SK-N-SH treated with all-trans-retinoic acid at 6 μM for 48 hours (cell line): ENCODE measurements around the gene CCR5AS.

Experiments used
- POU6F1 ChIP-seq: fragments of 250-450 bp; sonication (Bioruptor Pico); IDR thresholded peaks from 2 replicates; pipeline ENCODE4 v1.8.0; 2021; ENCODE audit warnings: low read depth, mild to moderate bottlenecking, moderate library complexity, borderline replicate concordance
- RARB ChIP-seq: fragments of 250-450 bp; sonication (Bioruptor Pico); IDR thresholded peaks from 2 replicates; pipeline ENCODE4 v1.8.0; 2021; ENCODE audit warnings: mild to moderate bottlenecking, moderate library complexity
- TCF4 ChIP-seq: fragments of 250-450 bp; sonication (Bioruptor Pico); IDR thresholded peaks from 2 replicates; pipeline ENCODE4 v1.8.0; 2021; ENCODE audit warnings: mild to moderate bottlenecking, moderate library complexity, borderline replicate concordance
- ZNF565 ChIP-seq: fragments of 450-650 bp; formaldehyde crosslinking; conservative IDR thresholded peaks from 2 replicates; pipeline ENCODE4 v1.5.0; 2020; ENCODE audit warnings: low read depth, mild to moderate bottlenecking, moderate library complexity
- ZNF70 ChIP-seq: fragments of 450-650 bp; formaldehyde crosslinking; IDR thresholded peaks from 2 replicates; pipeline ENCODE4 v1.5.0; 2020; ENCODE audit warnings: mild to moderate bottlenecking, moderate library complexity
- TF ChIP-seq, protein P1 (sequence below): fragments of 250-450 bp; sonication (Bioruptor Pico); IDR thresholded peaks from 2 replicates; pipeline ENCODE4 v1.5.0; 2020; ENCODE audit warnings: mild to moderate bottlenecking, moderate library complexity
- TF ChIP-seq, protein P2 (sequence below): fragments of 250-450 bp; sonication (Bioruptor Pico); IDR thresholded peaks from 2 replicates; pipeline ENCODE4 v1.8.0; 2020; ENCODE audit warnings: mild to moderate bottlenecking, moderate library complexity, borderline replicate concordance

GRCh38 chr3:46429250-46429649 is 22.4 kb upstream of the CCR5AS start:
- TF ChIP-seq RARB (CRISPR knock-in tag) (no peak), ZNF565 (CRISPR knock-in tag) (no peak), ZNF70 (no peak), POU6F1 (no peak), TCF4 (CRISPR knock-in tag) (no peak)
- TF ChIP-seq, protein P1, sequence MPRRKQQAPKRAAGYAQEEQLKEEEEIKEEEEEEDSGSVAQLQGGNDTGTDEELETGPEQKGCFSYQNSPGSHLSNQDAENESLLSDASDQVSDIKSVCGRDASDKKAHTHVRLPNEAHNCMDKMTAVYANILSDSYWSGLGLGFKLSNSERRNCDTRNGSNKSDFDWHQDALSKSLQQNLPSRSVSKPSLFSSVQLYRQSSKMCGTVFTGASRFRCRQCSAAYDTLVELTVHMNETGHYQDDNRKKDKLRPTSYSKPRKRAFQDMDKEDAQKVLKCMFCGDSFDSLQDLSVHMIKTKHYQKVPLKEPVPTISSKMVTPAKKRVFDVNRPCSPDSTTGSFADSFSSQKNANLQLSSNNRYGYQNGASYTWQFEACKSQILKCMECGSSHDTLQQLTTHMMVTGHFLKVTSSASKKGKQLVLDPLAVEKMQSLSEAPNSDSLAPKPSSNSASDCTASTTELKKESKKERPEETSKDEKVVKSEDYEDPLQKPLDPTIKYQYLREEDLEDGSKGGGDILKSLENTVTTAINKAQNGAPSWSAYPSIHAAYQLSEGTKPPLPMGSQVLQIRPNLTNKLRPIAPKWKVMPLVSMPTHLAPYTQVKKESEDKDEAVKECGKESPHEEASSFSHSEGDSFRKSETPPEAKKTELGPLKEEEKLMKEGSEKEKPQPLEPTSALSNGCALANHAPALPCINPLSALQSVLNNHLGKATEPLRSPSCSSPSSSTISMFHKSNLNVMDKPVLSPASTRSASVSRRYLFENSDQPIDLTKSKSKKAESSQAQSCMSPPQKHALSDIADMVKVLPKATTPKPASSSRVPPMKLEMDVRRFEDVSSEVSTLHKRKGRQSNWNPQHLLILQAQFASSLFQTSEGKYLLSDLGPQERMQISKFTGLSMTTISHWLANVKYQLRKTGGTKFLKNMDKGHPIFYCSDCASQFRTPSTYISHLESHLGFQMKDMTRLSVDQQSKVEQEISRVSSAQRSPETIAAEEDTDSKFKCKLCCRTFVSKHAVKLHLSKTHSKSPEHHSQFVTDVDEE (CRISPR knock-in tag) = no peak
- TF ChIP-seq, protein P2, sequence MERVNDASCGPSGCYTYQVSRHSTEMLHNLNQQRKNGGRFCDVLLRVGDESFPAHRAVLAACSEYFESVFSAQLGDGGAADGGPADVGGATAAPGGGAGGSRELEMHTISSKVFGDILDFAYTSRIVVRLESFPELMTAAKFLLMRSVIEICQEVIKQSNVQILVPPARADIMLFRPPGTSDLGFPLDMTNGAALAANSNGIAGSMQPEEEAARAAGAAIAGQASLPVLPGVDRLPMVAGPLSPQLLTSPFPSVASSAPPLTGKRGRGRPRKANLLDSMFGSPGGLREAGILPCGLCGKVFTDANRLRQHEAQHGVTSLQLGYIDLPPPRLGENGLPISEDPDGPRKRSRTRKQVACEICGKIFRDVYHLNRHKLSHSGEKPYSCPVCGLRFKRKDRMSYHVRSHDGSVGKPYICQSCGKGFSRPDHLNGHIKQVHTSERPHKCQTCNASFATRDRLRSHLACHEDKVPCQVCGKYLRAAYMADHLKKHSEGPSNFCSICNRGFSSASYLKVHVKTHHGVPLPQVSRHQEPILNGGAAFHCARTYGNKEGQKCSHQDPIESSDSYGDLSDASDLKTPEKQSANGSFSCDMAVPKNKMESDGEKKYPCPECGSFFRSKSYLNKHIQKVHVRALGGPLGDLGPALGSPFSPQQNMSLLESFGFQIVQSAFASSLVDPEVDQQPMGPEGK = no peak
